ENCODE results near the gene SUDS3. TPM values are rescaled to one million over a fixed set of nuclear protein-coding genes. Genes with fewer than 3 reads are reported as not detected.

SUDS3 gene
- polyA plus RNA-seq, 4 donors: 26.5 to 50.6 (median 48.5) TPM

- no peak for DNase-seq (ENCODE audit: low read depth in 4 of 4, low spot score in 3 of 4)
Observed at GRCh38 chr12:118355843-118356242, 20.5 kb upstream of the SUDS3 start.

- no peak for DNase-seq (ENCODE audit: low read depth in 4 of 4, low spot score in 3 of 4)
Observed at GRCh38 chr12:118356809-118357256, 19.5 kb upstream of the SUDS3 start.

GRCh38 chr12:118357257-118358007 is 18.9 kb upstream of the SUDS3 start:
- no peak for DNase-seq (ENCODE audit: low read depth in 4 of 4, low spot score in 3 of 4)

GRCh38 chr12:118358008-118358359 is 18.4 kb upstream of the SUDS3 start:
- DNase-seq (ENCODE audit: low read depth in 4 of 4, low spot score in 3 of 4): no peak

- DNase-seq (ENCODE audit: low read depth in 4 of 4, low spot score in 3 of 4): no peak
Observed at GRCh38 chr12:118358612-118359540, 17.5 kb upstream of the SUDS3 start.

- no peak for DNase-seq (ENCODE audit: low read depth in 4 of 4, low spot score in 3 of 4)
Observed at GRCh38 chr12:118359541-118359915, 16.8 kb upstream of the SUDS3 start.

GRCh38 chr12:118361092-118361404 is 15.3 kb upstream of the SUDS3 start:
- DNase-seq (ENCODE audit: low read depth in 4 of 4, low spot score in 3 of 4): no peak

- no peak for DNase-seq (ENCODE audit: low read depth in 4 of 4, low spot score in 3 of 4)
Observed at GRCh38 chr12:118361889-118362288, 14.5 kb upstream of the SUDS3 start.

GRCh38 chr12:118368821-118369220 is 7.5 kb upstream of the SUDS3 start:
- DNase-seq (ENCODE audit: low read depth in 4 of 4, low spot score in 3 of 4): no peak

GRCh38 chr12:118370601-118371000 is 5.8 kb upstream of the SUDS3 start:
- no peak for DNase-seq (ENCODE audit: low read depth in 4 of 4, low spot score in 3 of 4)

- DNase-seq (ENCODE audit: low read depth in 4 of 4, low spot score in 3 of 4): no peak
Observed at GRCh38 chr12:118371321-118372282, 4.8 kb upstream of the SUDS3 start.

GRCh38 chr12:118372541-118373495 is 3.5 kb upstream of the SUDS3 start, which contains the start of gene TAOK3:
TSS of gene TAOK3 (minus strand) at chr12:118372907. CDS start at chr12:118255567, 117,340 bp downstream.
- peak; percentile 83 to 94 (median 92) for DNase-seq (ENCODE audit: low read depth in 4 of 4, low spot score in 3 of 4)

GRCh38 chr12:118373616-118374015 is 2.7 kb upstream of the SUDS3 start:
- no peak for DNase-seq (ENCODE audit: low read depth in 4 of 4, low spot score in 3 of 4)

- DNase-seq (ENCODE audit: low read depth in 4 of 4, low spot score in 3 of 4): no peak
Observed at GRCh38 chr12:118374126-118374725, 2.1 kb upstream of the SUDS3 start.

GRCh38 chr12:118374909-118375308 is 1.4 kb upstream of the SUDS3 start:
- no peak for DNase-seq (ENCODE audit: low read depth in 4 of 4, low spot score in 3 of 4)

- no peak for DNase-seq (ENCODE audit: low read depth in 4 of 4, low spot score in 3 of 4)
Observed at GRCh38 chr12:118375348-118375747, 1.0 kb upstream of the SUDS3 start.

- DNase-seq (ENCODE audit: low read depth in 4 of 4, low spot score in 3 of 4): no peak
Observed at GRCh38 chr12:118377021-118377883, 897 bp downstream of the SUDS3 start.

- no peak for DNase-seq (ENCODE audit: low read depth in 4 of 4, low spot score in 3 of 4)
Observed at GRCh38 chr12:118377884-118378470, 1.6 kb downstream of the SUDS3 start.

All from left renal pelvis (tissue), 4 donors.